DOHH2 (cell line): ENCODE results near the gene NPFF.

Experiments used
- CTCF ChIP-seq: fragments of 200-600 bp; sonication (generic); IDR thresholded peaks from one replicate; pipeline ENCODE4 v1.5.1; 2014; ENCODE audit warnings: antibody characterized with exemption, mild to moderate bottlenecking, low read depth, low read length; ENCODE audit not compliant: poor library complexity, severe bottlenecking
- EZH2phosphoT487 ChIP-seq: fragments of 200-600 bp; sonication (generic); IDR thresholded peaks from 2 replicates; pipeline ENCODE4 v1.6.1; 2017; ENCODE audit warnings: borderline replicate concordance, mild to moderate bottlenecking, antibody characterized with exemption, low read length, moderate library complexity, mixed read lengths

GRCh38 chr12:53467880-53468279, 39.4 kb downstream of the NPFF start:
- no peak for TF ChIP-seq CTCF
- no peak for TF ChIP-seq EZH2phosphoT487
